Esophagus mucosa (tissue), 1 donor: Measurements from ENCODE around the gene ZNF892. TPM values are rescaled to one million over a fixed set of nuclear protein-coding genes. Genes with fewer than 3 reads are reported as not detected.
"Not testable (repeated sequence)": the region's sequence is repeated elsewhere in the genome, so short reads cannot be mapped to it uniquely, and the experiment has no call there.

ENCODE experiments used
- ATAC-seq: fragments of 200-7000 bp; cut with Tn5 transposase; one replicate; pipeline ENCODE4 v1.9.1; 2020
- total RNA-seq: library from RNA; stranded (reverse); gene quantifications from one replicate; pipeline ENCODE4 v1.2.4, GENCODE V29; 2023
- donor health status: DM: yes; HTN: yes; CAD: no.

Gene ZNF892
- 1.3 TPM for total RNA-seq

DNA sequence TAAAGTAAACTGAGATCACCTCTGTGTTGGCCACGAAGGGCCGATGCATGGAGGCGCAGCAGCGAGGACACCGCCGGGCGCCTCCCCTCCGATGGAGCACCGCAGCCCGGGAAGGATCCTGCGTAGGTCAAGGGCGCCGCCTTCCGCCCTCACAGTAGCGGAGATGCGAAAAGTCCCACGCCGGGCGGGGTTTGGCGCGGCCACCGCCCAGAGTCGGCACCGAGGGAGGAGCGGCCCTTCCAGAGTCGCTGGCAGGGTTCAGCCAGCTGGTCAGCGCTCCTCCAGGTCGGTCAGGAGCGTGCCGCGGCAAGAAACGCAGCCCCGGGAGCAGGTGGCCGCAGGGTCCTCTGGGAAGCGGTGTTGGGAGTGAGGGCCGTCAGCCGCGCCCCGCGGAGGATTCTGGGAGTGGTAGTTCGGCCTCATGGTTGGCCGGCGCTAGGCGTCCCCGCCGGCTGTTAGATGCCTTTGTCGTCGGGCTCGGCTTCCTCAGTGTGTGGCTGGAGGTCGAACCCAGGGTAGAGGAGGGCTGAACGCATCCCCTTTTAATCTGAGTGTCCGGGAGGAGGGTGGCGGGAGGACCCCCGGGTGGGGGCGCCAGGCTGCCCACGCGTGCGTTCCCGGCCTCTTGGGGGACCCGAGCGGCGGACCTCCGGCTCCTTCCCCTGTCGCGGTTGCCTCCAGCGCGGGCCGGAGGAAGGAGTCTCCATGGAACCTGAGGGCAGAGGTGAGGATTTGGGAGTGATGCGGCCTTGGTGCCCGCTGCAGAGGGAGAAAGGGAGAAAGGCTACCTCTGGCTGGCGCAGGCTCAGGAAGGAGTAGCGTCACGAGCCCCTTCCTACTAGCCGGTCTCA is at the start of gene ZNF892:
Gene ZNF892, plus strand, starts transcription at position 411 of the 851 bp plus-strand sequence. Its CDS starts 295 bp downstream, at position 706.
- peak; percentile 97 for ATAC-seq

DNA sequence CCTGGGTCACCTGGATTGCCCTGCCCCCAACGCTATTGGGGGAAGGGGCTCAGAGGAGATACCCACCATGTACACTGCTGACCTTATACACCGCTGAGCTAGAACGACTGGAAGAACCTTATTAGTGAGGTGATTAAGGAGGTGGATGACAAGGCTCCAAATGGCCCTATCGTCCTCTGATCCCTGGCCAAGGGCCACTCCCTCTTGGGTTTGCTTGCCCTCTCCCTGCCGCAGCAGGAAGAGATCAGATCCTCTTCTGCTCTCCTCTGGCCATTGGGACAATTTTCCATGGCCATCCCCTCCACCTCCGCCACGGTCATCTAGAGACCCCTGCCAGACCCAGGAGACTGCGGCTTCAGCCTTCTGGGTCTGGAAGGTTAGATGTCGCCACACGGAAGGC is 48.9 kb upstream of the ZNF892 start:
- peak; percentile 22 for ATAC-seq

DNA sequence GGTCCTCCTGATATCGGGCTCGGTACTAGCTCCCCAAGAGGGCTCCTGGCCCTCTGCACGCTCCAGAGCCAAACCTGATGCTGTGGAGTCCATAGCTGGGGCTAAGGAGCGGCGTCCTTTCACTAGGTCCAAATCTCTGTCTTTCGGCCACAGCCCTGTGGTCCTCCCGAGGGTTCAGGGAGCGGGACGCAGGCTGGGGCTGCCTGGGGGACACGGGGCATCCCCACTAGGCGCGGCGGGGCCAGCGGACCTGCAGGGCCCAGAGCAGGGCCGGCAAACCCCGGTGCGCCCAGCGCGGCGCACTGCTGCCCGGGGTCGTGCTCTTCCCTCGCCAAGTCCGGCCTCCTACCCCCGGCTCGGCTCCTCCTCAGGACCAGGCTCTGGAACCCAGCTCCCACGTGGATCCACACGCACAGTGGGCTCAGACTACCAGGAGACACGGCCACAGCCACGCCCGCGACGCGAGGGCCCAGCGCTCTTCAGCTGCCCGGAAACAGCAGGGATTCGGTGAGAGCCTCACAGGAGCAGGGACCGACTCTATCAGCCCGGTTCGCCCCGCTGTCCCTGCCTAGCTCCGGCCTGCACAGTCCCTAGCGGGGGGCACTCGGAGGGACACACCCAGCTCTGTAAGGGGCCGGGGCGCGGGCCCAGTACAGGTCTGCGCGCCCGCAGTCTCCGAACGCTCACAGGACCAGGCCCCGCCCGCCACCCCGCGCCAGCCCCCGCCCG is 48.3 kb upstream of the ZNF892 start:
- ATAC-seq, result peak; percentile 53

DNA sequence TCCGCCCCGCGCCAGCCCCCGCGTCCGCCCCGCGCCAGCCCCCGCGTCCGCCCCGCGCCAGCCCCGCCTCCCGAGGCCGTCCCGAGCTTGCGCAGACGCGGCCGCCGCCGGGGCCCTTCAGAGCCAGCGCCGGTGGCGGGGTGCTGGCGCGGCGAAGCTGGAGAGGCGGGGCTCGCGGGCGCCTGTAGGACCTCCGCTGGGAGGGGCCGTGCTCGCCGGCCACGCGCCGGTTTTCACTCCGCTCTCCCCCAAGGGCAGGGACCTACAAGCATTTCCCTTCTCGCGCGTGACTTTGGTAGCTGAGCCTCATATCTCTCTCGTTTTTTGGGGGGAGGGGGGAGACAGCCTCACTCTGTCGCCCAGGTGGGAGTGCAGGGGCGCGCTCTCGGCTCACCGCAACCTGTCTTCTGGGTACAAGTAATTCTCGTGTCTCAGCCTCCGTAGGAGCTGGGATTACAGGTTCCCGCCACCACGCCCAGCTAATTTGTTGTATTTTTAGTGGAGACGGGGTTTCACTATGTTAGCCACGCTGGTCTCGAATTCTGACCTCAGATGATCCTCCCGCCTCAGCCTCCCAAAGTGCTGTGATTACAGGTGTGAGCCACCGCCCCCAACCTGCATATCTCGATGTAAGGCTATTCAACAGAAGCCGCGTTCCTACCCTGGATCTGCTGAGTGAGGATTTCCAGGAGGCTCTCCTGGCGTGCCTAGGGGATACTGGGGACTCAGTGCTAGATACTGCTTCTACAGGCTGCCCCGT is 47.5 kb upstream of the ZNF892 start, which contains the start of gene ZNF514:
Gene ZNF514, minus strand, starts transcription at position 159 of the 760 bp plus-strand sequence. CDS start 6,595 bp downstream, outside the sequence.
- peak; percentile 82 for ATAC-seq

DNA sequence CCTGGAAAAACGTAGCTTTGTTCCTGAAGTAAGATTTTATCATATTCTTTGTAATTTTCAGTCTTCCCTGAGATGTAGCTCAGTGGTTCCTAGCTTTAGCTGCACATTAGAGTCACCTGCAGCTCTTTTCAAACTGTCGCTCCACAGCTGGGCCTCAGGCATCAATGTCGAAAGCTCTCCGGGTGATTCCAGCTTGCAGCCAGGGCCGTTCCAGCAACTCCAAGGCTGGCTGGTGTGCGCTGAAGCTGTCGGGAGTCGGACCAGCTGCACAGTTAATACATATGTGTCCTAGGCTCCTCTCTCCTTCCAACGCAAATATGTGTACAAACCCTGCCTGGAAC is 42.3 kb upstream of the ZNF892 start:
- peak; percentile 30 for ATAC-seq

DNA sequence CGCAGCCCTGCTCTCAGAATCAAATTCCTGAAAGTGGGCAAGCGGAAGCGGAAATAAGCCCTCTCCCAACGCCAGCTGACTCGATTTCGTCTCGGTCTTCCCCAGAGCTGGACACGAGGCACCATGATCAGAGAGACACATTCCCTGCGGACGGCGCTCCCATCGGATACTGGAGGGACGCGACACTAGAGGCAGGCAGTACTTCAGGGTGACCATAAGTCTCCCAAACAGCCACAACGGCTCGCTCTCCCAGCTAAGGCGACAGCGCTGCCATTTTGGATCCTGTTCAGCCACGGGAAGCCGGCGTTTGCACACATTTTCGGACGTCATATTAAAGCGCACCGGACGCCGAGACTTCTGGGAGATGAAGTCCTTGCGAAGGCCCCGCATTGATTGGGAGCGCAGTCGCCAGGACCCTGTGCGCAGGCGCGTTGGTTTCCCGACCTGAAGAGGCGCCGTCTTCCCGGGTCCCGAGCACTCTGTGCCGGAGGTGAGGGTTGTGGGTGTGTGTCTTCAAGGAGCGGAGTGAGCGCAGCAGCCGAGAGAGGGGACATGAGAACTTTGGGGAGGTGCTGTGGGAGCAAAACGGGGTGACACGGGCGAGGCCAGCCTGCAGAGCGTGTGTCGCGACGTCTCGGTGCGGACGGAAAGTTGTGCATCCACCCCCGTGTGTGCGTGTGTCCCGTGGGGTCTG is 41.8 kb upstream of the ZNF892 start, which contains the start of gene ZNF2:
Gene ZNF2, plus strand, starts transcription at position 439 of the 694 bp plus-strand sequence. CDS start 10,418 bp downstream, outside the sequence.
- ATAC-seq, result peak; percentile 98

DNA sequence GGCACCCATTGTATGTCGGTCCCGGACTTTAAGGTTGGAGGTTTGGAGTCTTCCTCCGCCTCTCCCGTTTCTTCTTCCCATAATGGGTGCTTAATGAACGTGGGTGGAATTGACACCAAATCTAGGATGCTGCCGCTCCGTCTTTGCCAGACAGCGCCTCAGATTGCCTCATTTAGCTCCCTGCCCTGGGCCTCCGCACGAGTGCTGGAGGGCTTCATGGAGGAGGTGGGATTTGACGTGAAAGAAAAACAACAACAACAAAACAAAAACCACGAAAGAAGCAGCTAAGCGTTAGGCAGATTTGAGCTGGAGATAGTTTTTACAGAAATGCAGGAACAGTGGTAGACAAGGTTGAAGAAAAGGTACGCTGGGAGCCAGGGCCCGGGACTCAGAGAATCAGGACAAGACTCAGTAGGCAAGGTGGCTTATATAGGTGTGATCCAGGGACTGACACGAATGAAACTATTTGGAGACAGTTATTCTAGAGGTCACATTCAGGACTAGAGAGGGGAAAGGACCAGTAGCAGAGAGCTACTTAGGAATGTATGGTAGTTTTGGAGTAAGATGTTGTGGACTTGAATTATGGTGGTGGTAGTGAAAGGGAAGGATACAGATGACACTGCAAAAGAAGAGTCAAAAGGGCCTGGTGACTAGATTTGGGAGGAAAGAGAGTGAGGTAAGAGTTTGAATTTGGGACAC is 41.1 kb upstream of the ZNF892 start:
- ATAC-seq, result peak; percentile 28

DNA sequence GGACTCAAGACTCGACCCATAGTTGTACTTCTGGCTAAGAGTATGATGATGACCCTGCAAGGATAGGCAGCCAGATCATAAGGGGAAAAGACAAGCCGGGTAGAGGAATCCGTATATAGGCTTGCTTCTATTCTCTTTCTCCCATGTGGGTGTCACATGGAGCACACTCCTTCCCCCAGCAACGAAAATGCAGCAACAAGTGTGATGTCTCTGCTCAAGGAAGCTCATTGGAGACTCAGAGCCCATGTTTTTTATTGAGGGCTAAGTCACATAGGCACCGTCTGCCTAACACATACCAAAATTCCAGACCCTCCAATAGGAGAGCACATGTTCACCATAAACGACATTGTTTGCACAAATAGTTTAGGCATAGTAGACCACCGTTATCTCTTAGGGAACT is 35.4 kb upstream of the ZNF892 start:
- ATAC-seq, result no peak

DNA sequence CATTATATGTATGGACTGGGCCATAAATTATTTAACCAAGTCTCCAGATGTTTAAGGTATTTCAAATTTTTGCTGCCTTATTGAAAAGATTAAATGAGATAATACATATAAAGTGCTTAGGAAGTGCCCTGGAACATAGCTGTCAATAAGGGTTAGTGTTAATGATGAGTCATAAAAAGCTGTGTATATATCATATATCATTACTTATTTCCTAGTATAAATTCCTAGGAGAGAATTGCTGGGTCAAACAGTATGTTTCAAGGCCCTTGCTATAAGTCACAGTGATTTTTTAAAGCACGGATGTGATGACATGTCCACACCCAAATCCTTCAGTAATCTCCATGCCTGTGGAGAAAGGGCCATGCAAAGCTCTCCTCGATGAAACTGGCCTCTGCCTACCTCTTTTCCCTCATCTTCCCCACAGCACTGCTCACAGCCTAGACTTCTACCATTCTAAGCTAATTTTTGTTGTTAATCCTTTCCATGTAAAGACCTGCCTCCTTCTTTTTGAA is 33.2 kb upstream of the ZNF892 start:
- peak; percentile 17 for ATAC-seq

DNA sequence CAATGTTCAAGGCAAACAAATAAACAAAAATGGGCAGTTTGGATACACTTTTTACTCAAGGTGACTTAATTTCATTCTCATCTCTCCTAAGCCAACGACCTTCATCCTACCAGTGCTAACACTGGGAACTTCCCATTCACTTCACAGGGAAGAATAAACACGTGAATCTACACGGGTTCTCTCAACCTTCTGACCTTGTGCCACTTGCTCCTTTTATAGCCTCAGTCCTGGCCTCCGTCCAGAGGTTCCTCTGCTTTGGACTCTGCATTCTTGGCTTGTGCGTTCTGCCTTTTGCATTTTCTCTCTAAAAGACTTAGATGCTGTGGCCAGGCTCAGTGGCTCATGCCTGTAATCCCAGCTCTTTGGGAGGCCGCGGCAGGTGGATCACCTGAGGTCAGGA is 27.9 kb upstream of the ZNF892 start:
- ATAC-seq, result no peak

DNA sequence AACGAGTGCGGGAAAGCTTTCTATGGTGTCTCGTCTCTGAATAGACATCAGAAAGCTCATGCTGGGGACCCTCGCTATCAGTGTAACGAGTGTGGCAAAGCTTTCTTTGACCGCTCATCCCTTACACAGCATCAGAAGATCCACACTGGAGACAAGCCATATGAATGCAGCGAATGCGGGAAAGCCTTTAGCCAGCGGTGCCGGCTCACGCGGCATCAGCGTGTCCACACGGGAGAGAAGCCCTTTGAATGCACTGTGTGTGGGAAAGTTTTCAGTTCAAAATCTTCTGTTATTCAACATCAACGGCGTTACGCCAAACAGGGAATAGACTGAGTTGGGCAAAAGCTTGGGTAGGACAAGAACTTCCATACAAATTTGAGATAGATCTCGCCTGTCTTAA is 25.5 kb upstream of the ZNF892 start:
- ATAC-seq, result no peak

DNA sequence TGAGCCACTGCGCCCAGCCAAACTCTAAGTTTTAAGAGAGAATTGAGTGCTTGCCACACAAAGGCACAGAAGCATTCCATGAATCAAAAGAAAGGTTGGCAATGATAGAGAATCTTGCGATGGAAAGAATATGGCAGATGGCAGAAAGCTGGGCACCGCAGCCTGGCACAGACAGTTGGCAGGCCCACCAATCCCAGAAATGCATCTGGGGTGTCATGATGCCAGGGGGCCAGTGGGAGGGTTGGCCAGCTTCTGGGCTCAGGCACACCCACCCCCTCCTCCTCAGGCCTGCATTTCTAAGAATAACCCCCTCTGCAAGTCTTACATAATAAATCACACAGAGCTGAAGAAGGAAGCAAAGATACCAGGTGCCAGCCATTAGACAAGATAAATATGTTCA is 22.1 kb upstream of the ZNF892 start:
- ATAC-seq, result no peak

DNA sequence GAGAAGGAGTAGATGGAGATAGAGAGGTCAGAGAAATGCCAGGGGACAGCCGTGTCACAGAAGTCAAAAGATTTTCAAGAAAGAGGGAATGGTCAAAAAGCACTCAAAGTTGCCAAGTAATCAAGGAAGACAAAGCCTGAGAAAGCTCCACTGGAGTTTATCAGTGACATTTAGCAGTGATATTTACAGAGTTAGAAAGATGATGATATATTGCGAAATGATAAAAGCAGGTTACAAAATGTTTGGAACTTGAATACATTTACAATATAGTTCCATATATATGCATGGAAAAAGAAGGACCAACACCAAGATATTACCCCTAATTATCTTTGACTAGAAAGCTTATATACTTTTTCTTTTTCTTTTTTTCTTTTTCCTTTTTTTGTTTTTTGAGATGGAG is 21.3 kb upstream of the ZNF892 start:
- ATAC-seq, result no peak

DNA sequence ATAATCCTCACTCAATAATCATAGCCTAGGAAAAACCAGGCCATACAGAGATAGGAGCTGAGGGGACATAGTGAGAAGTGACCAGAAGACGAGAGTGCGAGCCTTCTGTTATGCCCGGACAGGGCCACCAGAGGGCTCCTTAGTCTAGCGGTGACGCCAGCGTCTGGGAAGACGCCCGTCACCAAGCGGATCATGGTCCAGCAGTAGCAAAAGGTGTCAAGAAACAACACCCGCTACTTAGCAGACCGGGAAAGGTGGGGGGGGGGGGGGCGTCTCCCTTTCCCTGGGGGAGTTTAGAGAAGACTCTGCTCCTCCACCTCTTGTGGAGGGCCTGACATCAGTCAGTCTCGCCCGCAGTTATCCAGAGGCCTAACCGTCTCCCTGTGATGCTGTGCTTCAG is 14.4 kb upstream of the ZNF892 start:
- not testable (repeated sequence) for ATAC-seq

DNA sequence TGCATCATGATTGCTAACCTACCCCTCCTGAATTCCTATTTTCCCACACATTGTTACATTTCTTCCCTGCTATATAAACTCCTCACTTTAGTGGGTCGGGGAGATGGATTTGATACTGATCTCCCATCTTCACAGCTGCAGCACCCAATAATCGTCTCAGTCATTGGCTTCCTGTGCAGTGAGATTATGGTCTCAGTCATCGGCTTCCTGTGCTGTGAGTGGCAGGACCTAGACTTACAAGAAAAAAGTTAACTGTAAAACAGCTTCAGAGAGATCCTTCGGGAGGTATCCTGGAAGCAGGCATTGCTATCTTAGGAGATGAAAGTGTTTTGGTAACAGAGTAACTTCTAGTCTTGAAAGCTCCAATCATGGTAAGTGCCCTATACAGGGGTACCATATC is 3.4 kb upstream of the ZNF892 start:
- no peak for ATAC-seq

DNA sequence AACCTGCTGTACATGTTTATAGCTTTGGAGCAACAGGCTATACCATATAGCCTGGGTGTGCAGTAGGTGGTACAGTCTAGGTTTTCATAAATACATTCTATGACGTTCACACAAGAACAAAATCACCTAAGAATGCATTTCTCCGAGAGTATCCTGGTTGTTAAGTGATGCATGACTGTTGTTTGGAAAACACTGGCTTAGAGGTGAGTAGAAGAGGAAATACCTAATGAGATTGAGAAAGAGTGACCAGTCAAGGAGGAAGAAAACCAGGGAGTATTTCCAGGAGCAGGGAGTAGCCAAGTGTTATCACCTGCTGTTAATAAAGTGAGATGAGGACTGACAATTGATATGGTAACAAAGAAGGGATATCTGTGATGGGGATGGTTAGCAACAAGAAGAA is 2.9 kb upstream of the ZNF892 start:
- no peak for ATAC-seq

DNA sequence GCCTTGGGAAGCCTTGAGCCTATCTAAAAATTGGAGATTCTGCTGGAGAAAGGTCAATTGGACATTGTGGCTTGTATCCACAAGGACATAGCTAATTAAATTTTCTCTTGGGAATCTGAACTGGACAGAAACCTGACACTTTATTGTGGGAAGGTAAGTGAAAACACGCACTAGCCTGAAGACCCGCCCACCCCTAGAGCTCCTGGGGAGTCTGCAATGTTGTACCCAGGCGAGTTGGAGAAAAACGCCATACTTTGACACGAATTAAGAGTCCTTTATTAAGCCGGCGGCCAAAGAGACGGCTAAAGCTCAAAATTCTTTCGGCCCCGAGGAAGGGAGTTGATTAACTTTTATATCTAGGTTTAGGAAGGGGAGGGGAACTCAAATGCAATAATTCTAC is 1.2 kb upstream of the ZNF892 start:
- no peak for ATAC-seq

DNA sequence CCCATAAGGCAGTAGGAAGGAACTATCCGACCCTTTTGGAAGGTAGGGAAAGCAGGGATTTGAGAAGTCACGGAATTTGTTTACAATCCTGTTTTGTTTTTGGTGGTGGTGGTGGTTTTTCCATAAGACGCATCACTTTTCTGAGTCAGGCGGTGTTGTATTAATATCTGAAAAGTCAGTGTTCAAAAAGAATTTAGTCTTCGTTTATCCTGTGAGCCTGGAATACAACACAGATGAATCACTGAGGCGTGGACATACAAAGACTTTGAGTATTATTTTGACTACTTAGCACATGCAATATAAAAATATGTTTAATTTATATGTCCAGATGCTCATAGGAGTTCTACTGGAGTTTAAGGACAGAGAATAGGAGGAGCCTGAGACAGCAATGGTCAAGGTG is 785 bp downstream of the ZNF892 start:
- ATAC-seq, result peak; percentile 17

DNA sequence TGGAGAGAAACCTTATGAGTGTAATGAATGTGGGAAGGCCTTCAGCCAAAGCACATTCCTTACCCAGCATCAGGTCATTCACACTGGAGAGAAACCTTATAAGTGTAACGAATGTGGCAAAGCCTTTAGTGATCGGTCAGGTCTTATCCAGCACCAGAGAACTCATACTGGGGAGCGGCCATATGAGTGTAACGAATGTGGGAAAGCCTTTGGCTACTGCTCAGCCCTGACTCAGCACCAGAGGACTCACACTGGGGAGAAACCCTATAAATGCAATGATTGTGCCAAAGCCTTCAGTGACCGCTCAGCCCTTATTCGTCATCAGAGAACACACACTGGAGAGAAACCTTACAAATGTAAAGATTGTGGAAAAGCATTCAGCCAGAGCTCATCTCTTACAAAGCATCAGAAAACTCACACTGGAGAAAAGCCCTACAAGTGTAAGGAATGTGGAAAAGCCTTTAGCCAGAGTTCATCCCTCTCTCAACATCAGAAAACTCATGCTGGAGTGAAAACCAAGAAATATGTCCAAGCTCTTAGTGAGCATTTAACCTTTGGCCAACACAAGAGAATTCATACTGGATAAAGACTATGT is 7.8 kb downstream of the ZNF892 start:
- no peak for ATAC-seq

DNA sequence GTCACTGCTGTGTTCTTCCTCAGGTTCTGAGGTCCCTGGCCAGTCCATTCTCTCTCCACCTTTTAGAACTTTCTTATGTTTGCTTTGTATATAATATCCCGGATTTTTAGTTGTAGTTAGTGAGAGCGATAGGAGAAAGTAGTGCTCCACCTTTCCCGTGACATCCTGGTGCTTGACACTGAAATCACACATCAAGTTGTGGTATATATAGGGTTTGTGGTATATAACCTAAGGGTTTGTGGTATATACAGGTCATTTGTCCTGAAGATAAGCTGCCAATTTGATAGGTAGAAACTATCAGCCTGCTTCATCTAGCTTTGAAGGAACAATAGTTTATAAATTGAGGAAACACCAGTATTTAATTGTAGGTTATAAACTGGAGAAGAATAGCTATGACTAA is 13.1 kb downstream of the ZNF892 start:
- no peak for ATAC-seq

DNA sequence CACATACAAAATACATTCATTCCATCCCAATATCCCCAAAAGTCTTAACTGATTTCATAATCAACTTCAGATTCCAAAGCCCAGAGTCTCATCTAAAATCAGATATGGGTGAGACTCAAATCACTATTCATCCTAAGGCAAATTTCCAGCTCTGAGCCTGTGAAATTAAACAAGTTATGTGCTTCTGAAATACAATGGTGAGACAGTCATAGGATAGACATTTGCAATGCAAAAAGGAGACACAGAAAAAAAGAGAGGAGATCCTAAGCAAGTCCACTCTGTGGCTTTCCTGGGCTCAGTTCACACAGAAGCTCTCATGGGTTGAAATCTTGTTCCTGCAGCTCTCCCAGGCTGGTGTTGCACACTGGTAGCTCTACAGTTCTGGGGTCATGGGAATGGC is 18.3 kb downstream of the ZNF892 start:
- no peak for ATAC-seq
